B cell (primary cell): ENCODE results near the gene ESR1.

ENCODE experiments used
- EZH2 ChIP-seq: IDR thresholded peaks from 2 replicates; pipeline ENCODE4 v1.6.1; 2012; ENCODE audit warnings: borderline replicate concordance, low read depth, mild to moderate bottlenecking, moderate library complexity, low read length; ENCODE audit not compliant: insufficient read depth, poor library complexity, severe bottlenecking
- TF ChIP-seq, protein P1 (sequence below): fragments of 200-600 bp; IDR thresholded peaks from one replicate; pipeline ENCODE4 v1.8.0; 2022; ENCODE audit warnings: antibody characterized with exemption, mild to moderate bottlenecking

DNA sequence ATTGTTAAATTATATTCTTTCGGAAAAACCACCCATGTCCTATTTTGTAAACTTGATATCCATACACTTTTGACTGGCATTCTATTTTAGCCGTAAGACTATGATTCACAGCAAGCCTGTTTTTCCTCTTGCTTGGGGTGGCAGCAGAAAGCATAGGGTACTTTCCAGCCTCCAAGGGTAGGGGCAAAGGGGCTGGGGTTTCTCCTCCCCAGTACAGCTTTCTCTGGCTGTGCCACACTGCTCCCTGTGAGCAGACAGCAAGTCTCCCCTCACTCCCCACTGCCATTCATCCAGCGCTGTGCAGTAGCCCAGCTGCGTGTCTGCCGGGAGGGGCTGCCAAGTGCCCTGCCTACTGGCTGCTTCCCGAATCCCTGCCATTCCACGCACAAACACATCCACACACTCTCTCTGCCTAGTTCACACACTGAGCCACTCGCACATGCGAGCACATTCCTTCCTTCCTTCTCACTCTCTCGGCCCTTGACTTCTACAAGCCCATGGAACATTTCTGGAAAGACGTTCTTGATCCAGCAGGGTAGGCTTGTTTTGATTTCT is 2.1 kb upstream of the ESR1 start:
- TF ChIP-seq, protein P1, sequence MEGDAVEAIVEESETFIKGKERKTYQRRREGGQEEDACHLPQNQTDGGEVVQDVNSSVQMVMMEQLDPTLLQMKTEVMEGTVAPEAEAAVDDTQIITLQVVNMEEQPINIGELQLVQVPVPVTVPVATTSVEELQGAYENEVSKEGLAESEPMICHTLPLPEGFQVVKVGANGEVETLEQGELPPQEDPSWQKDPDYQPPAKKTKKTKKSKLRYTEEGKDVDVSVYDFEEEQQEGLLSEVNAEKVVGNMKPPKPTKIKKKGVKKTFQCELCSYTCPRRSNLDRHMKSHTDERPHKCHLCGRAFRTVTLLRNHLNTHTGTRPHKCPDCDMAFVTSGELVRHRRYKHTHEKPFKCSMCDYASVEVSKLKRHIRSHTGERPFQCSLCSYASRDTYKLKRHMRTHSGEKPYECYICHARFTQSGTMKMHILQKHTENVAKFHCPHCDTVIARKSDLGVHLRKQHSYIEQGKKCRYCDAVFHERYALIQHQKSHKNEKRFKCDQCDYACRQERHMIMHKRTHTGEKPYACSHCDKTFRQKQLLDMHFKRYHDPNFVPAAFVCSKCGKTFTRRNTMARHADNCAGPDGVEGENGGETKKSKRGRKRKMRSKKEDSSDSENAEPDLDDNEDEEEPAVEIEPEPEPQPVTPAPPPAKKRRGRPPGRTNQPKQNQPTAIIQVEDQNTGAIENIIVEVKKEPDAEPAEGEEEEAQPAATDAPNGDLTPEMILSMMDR, result no peak
- TF ChIP-seq EZH2, result no peak
